ENCODE results near the gene CDKAL1. TPM values are rescaled to one million over a fixed set of nuclear protein-coding genes. Genes with fewer than 3 reads are reported as not detected.

The CDKAL1 gene
- total RNA-seq, 1 experiment from 2014 or later = 20.6 TPM

DNA sequence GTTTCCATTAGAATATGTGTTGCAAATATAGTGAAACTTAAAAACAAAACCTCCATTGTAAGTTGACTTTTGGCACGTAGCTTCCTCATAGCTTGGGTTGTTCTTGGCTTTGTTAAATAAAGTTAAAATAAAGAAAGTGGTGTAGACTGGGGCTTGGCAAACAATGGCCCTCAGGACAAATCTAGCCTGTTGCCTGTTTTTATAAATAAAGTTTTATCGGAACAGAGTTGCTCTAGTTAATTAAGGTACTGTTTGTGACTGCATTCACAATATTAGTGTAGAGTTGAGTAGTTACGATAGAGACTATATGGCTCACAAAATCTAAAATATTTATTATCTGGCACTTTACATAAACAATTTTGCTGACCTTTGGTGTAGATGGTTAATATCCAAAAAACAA lies 168.8 kb downstream of the CDKAL1 start:
- Mint-ChIP-seq H3K4me1 (peaks cover 59% of the 10 kb centered on the region), H3K36me3 (no peaks in the 10 kb centered on the region), H3K27me3 (ENCODE audit: low read depth) (no peaks in the 10 kb centered on the region), H3K27ac (no peak overlapping the region), H3K4me3 (no peak overlapping the region), H3K9me3 (no peaks in the 10 kb centered on the region)
- DNase-seq (ENCODE audit: low spot score) (no peak), ATAC-seq (no peak)
- POLR2A ChIA-PET = no interaction called here
- CTCF ChIA-PET = no interaction called here
- no peak for TF ChIP-seq ZBTB21 (CRISPR knock-in tag; IDR thresholded peaks at IDR 0.05; ENCODE audit: borderline replicate concordance)
- no peak for TF ChIP-seq GRHL2 (CRISPR knock-in tag; IDR thresholded peaks at IDR 0.05; ENCODE audit: insufficient replicate concordance, severe bottlenecking)
- TF ChIP-seq, protein P1, sequence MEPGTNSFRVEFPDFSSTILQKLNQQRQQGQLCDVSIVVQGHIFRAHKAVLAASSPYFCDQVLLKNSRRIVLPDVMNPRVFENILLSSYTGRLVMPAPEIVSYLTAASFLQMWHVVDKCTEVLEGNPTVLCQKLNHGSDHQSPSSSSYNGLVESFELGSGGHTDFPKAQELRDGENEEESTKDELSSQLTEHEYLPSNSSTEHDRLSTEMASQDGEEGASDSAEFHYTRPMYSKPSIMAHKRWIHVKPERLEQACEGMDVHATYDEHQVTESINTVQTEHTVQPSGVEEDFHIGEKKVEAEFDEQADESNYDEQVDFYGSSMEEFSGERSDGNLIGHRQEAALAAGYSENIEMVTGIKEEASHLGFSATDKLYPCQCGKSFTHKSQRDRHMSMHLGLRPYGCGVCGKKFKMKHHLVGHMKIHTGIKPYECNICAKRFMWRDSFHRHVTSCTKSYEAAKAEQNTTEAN (CRISPR knock-in tag; IDR thresholded peaks at IDR 0.05) = no peak
- TF ChIP-seq, protein P2, sequence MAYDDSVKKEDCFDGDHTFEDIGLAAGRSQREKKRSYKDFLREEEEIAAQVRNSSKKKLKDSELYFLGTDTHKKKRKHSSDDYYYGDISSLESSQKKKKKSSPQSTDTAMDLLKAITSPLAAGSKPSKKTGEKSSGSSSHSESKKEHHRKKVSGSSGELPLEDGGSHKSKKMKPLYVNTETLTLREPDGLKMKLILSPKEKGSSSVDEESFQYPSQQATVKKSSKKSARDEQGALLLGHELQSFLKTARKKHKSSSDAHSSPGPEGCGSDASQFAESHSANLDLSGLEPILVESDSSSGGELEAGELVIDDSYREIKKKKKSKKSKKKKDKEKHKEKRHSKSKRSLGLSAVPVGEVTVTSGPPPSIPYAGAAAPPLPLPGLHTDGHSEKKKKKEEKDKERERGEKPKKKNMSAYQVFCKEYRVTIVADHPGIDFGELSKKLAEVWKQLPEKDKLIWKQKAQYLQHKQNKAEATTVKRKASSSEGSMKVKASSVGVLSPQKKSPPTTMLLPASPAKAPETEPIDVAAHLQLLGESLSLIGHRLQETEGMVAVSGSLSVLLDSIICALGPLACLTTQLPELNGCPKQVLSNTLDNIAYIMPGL (CRISPR knock-in tag; IDR thresholded peaks at IDR 0.05) = no peak
- TF ChIP-seq SOX15 (CRISPR knock-in tag; IDR thresholded peaks at IDR 0.05) = no peak
- TF ChIP-seq NFATC4 (CRISPR knock-in tag; IDR thresholded peaks at IDR 0.05) = no peak
- TF ChIP-seq ESRRA (CRISPR knock-in tag; IDR thresholded peaks at IDR 0.05; ENCODE audit: borderline replicate concordance) = no peak
- no peak for TF ChIP-seq FOXJ3 (CRISPR knock-in tag; IDR thresholded peaks at IDR 0.05; ENCODE audit: borderline replicate concordance)
- no peak for TF ChIP-seq KAT7 (CRISPR knock-in tag; IDR thresholded peaks at IDR 0.05; ENCODE audit: borderline replicate concordance)
- TF ChIP-seq, protein P3, sequence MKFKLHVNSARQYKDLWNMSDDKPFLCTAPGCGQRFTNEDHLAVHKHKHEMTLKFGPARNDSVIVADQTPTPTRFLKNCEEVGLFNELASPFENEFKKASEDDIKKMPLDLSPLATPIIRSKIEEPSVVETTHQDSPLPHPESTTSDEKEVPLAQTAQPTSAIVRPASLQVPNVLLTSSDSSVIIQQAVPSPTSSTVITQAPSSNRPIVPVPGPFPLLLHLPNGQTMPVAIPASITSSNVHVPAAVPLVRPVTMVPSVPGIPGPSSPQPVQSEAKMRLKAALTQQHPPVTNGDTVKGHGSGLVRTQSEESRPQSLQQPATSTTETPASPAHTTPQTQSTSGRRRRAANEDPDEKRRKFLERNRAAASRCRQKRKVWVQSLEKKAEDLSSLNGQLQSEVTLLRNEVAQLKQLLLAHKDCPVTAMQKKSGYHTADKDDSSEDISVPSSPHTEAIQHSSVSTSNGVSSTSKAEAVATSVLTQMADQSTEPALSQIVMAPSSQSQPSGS (CRISPR knock-in tag; IDR thresholded peaks at IDR 0.05; ENCODE audit: borderline replicate concordance, low read depth) = no peak
- no peak for TF ChIP-seq NR1H2 (CRISPR knock-in tag; IDR thresholded peaks at IDR 0.05)
- TF ChIP-seq ZNF317 (CRISPR knock-in tag; IDR thresholded peaks at IDR 0.05; ENCODE audit: borderline replicate concordance, low read depth) = no peak

DNA sequence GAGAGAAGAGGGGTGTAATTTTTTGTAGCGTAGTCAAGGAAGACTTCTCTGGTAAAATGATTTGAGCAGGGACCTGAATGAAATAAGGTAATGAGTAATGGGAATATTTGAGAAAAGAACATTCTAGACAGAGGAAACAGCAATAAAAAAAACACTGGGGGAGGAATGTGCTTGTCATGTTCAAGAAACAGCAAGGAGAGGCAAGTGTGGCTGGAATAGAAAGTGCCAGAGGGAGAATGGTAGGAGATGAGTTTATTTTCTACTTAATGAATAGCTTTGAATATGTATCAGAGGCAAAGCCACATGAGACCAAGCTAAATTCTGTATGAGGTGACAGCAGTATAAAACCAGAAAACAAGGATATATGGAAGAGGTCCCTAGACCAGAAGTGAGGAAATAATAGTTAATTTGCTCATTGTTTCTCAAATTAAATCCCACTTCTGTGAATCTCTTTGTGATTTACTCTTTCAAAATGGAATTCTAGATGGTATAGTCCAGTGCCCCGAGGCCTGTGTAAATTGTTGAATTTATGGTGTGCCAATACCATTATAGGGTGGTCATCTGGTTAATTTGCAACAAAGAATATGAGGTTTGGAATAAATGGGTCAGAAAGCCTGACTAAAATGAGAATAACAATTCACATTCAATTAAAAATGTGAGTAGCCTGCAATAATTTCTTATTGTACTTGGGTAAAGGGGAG lies 170.2 kb downstream of the CDKAL1 start:
- TF ChIP-seq GRHL2 (CRISPR knock-in tag; IDR thresholded peaks at IDR 0.05; ENCODE audit: insufficient replicate concordance, severe bottlenecking) (no peak), MYBL2 (CRISPR knock-in tag; IDR thresholded peaks at IDR 0.05) (no peak), NR2C2 (CRISPR knock-in tag; IDR thresholded peaks at IDR 0.05) (no peak), NFATC4 (CRISPR knock-in tag; IDR thresholded peaks at IDR 0.05) (no peak)
- TF ChIP-seq, protein P4, sequence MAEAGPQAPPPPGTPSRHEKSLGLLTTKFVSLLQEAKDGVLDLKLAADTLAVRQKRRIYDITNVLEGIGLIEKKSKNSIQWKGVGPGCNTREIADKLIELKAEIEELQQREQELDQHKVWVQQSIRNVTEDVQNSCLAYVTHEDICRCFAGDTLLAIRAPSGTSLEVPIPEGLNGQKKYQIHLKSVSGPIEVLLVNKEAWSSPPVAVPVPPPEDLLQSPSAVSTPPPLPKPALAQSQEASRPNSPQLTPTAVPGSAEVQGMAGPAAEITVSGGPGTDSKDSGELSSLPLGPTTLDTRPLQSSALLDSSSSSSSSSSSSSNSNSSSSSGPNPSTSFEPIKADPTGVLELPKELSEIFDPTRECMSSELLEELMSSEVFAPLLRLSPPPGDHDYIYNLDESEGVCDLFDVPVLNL (CRISPR knock-in tag; IDR thresholded peaks at IDR 0.05; ENCODE audit: borderline replicate concordance, low read depth) = no peak
- TF ChIP-seq, protein P5, sequence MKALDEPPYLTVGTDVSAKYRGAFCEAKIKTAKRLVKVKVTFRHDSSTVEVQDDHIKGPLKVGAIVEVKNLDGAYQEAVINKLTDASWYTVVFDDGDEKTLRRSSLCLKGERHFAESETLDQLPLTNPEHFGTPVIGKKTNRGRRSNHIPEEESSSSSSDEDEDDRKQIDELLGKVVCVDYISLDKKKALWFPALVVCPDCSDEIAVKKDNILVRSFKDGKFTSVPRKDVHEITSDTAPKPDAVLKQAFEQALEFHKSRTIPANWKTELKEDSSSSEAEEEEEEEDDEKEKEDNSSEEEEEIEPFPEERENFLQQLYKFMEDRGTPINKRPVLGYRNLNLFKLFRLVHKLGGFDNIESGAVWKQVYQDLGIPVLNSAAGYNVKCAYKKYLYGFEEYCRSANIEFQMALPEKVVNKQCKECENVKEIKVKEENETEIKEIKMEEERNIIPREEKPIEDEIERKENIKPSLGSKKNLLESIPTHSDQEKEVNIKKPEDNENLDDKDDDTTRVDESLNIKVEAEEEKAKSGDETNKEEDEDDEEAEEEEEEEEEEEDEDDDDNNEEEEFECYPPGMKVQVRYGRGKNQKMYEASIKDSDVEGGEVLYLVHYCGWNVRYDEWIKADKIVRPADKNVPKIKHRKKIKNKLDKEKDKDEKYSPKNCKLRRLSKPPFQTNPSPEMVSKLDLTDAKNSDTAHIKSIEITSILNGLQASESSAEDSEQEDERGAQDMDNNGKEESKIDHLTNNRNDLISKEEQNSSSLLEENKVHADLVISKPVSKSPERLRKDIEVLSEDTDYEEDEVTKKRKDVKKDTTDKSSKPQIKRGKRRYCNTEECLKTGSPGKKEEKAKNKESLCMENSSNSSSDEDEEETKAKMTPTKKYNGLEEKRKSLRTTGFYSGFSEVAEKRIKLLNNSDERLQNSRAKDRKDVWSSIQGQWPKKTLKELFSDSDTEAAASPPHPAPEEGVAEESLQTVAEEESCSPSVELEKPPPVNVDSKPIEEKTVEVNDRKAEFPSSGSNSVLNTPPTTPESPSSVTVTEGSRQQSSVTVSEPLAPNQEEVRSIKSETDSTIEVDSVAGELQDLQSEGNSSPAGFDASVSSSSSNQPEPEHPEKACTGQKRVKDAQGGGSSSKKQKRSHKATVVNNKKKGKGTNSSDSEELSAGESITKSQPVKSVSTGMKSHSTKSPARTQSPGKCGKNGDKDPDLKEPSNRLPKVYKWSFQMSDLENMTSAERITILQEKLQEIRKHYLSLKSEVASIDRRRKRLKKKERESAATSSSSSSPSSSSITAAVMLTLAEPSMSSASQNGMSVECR (CRISPR knock-in tag; IDR thresholded peaks at IDR 0.05; ENCODE audit: borderline replicate concordance) = no peak
- TF ChIP-seq, protein P6, sequence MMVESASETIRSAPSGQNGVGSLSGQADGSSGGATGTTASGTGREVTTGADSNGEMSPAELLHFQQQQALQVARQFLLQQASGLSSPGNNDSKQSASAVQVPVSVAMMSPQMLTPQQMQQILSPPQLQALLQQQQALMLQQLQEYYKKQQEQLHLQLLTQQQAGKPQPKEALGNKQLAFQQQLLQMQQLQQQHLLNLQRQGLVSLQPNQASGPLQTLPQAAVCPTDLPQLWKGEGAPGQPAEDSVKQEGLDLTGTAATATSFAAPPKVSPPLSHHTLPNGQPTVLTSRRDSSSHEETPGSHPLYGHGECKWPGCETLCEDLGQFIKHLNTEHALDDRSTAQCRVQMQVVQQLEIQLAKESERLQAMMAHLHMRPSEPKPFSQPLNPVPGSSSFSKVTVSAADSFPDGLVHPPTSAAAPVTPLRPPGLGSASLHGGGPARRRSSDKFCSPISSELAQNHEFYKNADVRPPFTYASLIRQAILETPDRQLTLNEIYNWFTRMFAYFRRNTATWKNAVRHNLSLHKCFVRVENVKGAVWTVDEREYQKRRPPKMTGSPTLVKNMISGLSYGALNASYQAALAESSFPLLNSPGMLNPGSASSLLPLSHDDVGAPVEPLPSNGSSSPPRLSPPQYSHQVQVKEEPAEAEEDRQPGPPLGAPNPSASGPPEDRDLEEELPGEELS (CRISPR knock-in tag; IDR thresholded peaks at IDR 0.05) = no peak
- DNase-seq (ENCODE audit: low spot score) (no peak), ATAC-seq (no peak)
- Mint-ChIP-seq H3K4me3 (no peak overlapping the region), H3K9me3 (no peaks in the 10 kb centered on the region), H3K36me3 (no peaks in the 10 kb centered on the region), H3K27ac (peak overlapping the region; percentile 22), H3K27me3 (ENCODE audit: low read depth) (no peaks in the 10 kb centered on the region), H3K4me1 (peaks cover 55% of the 10 kb centered on the region)
- POLR2A ChIA-PET = no interaction called here
- CTCF ChIA-PET = no interaction called here
